Activated CD8-positive, alpha-beta memory T cell treated with anti-CD3 and anti-CD28 coated beads for 48 hours (primary cell): ENCODE measurements around the gene NSD2.
"Not testable (repeated sequence)": the region's sequence is repeated elsewhere in the genome, so short reads cannot be mapped to it uniquely, and the experiment has no call there.

ENCODE experiments used
- DNase-seq, 3 experiments: peaks; one replicate each; pipeline ENCODE4 v3.0.0-alpha.2; 2020; ENCODE audit warnings: low read depth in 2 of 3, low spot score in 2 of 3

The NSD2 gene

DNA sequence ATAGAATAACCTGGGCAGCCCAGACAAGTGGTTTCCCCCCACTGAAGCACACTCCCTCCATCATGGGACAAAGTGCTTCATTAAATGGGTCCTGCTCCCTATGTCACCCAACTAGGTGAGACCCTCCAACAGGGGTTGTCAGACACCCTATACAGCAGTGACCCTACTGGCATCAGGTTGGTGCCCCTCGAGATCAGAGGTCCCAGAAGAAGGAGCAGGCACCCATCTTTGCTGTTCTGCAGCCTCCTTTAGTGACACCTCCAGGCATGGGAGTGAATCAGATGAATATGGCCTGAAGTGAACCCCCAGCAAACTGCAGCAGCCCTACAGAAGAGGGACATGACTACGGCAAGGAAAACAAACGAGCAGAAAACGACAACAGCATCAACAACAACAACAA lies 126.5 kb downstream of the NSD2 start:
- DNase-seq, result no peak

DNA sequence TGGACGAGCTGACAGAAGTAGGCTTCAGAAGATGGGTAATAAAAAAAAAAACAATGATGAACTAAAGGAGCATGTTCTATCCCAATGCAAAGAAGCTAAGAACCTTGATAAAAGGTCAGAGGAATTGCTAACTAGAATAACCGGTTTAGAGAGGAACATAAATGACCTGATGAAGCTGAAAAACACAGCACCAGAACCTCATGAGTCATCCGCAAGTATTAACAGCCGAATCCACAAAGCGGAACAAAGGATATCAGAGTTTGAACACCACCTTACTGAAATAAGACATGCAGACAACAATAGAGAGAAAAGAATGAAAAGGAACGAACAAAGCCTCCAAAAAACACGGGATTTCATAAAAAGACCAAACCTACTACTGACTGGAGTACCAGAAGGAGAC lies 127.1 kb downstream of the NSD2 start:
- no peak for DNase-seq

- DNase-seq, result not testable (repeated sequence)
Measured at GRCh38 chr4:1999308-1999707, 128.1 kb downstream of the NSD2 start.

GRCh38 chr4:2003361-2003760 lies 132.2 kb downstream of the NSD2 start:
- not testable (repeated sequence) for DNase-seq

DNA sequence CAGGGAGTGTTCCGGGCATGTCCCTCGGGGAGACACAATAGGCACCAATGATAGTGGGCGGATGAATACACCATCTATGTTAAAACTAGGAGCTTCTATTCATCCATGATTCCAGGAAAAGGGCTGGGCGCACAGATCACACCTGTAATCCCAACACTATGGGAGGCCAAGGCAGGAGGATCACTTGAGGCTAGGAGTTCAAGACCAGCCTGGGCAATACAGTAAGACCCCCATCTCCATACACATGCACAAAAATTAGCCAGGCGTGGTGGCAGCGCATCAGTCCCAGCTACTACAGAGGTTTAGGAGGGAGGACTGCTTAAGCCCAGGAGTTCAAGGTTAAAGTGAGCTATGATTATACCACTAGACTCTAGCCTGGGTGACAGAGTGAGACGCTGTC lies 135.2 kb downstream of the NSD2 start:
- no peak for DNase-seq

DNA sequence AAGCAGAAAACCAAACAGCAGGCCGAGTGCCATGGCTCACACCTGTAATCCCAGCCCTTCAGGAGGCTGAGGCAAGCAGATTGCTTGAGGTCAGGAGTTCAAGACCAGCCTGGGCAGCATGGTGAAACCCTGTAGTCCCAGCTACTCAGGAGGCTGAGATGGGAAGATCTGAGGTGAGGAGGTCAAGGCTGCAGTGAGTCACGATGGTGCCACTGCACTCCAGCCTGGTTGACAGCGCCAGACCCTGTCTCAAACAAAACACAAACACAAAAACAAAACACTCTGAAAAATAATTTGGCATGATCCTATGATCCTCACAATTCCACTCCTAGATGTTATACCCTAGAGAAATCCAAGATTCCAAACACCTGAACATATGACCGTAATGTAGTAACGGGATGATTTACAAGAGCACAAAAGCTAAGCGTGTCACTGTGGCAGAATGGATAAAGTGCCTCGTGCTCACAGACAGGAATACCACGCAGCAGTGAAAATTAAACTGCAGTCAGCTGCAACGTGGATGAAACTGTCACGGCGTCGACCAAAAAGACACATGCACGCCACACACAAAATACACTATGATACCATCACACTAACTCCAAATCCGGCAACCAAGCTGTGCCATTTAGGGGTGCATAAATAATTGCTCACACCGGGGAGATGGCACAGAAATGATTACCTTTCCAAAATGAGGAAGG lies 135.9 kb downstream of the NSD2 start:
- DNase-seq, result no peak

- no peak for DNase-seq
Measured at GRCh38 chr4:2007804-2008670, 136.8 kb downstream of the NSD2 start.

DNA sequence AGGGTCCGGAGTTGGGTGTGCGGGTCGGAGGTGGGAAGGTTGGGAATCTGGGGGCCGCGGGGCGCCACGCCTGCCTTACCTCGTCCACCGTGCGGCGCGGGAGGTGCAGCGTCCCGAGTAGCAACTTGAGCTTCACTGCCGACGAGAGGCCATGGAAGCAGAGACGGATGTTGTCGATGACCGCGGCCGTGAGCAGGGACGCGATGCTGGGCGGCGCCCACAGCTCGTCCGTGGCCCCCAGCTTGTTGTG lies 137.4 kb downstream of the NSD2 start:
- no peak for DNase-seq

DNA sequence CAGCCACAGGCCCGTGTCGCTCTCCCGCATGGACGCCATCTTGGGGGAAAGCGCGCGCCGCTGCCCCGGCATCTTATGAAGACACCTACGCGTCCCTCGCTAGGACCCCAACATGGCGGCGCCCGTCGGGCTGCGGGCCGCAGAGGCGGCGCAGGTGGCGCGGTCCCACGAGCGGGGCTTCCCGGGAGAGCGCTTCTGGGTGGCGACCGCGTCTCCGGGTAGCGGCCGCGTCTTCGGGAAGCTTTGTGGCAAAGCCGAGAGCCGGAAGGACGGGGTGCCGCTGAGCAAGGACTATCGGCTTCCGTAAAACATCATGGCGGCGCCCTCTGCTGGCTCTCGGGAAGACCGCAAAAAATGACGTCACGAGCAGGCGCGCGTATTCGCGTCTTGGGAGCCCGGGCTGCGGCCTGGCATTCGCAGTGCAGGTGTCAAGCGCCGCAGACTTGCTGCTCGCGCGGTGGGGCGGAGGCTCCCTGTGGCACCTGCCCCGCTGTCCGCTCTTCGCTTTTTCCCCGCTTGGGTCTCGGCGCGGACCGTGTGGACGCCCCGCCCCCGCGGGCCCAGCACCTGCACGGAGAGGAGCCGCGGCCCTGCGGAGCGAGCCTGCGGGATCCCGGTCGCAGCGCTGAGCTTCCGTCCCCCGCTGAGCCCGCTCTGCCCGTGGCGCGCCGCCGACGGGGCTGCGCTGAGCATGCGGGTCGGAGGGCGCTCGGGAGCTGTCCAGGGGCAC lies 137.9 kb downstream of the NSD2 start, which contains the start of gene NELFA:
TSS of gene NELFA (minus strand) at position 54 of the 730 bp plus-strand sequence. CDS start at position 39, 15 bp downstream.
- DNase-seq, result peak; percentile 81 to 96 (median 96)

DNA sequence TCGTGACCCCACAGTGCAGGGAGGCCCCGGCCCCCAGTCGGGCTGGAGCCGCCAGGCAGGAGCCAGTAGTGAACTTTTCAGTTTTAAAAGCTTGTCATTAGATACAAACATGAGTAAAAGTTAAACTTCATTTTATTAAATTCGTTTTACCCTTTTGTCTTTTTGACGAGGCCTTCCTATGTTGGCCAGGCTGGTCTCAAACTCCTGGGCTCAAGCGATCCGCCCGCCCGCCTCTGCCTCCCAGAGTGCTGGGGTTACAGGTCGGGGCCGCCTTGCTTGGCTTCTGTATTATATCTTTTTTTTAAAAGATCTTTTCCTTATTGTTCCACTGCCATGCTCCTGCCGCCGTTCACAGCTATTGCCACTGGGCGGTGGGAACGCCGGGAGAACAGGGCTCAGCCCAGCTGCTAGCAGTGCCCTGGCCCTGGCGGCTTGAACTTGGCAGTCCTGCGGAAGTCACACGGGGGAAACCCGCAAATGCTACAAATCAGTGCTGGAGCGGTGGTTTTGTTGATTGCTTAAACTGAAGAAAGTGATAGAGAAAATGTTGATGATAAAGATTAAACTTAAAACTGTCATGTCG lies 138.5 kb downstream of the NSD2 start:
- DNase-seq, result peak in 1 of 3 experiments; percentile 30

DNA sequence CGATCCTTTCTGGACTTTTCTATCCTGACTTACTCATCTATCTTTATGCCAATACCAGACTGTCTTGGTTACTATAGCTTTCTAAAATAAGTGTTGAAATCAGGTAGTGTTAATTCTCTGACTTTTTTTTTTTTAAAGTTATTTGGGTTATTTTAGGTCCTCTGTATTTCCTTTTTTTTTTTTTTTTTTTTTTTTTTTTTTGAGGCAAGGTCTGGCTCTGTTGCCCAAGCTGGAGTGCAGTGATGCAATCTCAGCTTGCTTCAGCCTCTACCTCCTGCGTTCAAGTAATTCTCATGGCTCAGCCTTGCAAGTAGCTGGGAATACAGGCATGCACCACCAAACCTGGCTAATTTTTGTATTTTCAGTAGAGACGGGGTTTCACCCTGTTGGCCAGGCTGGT lies 140.4 kb downstream of the NSD2 start:
- DNase-seq, result no peak

DNA sequence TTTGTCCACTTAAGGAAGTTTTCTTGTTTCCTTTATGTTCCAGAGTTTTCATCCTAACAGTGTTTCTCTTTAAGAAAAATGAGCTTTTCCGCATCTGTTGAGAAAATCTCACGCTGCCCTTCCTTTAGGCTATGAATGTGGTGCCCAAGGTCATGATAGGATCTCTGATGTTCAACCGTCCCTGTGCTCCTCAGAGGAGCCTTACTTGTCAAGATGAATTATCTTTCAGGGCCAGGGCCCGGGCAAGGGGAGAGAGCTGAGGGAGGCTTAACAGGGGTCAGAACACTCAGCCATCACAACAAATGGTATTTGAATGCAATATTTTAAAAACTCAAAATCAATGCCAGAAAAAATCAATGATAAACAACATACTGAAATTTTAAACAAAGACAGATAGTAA lies 143.8 kb downstream of the NSD2 start:
- no peak for DNase-seq

DNA sequence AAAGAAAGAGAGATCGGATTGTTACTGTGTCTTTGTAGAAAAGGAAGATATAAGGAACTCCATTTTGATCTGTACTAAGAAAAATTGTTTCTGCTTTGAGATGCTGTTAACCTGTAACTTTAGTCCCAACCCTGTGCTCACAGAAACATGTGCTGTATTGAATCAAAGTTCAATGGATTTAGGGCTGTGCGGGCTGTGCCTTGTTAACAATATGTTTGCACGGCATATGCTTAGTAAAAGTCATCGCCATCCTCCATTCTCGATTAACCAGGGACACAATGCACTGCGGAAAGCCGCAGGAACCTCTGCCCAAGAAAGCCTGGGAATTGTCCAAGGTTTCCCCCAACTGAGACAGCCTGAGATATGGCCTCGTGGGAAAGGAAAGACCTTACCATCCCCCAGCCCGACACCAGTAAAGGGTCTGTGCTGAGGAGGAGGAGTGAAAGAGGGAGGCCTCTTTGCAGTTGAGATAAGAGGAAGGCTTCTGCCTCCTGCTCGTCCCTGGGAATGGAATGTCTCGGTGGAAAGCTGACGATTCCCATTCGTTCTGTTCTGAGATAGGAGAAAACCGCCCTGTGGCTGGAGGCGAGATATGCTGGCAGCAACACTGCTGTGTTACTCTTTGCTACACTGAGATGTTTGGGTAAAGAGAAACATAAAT lies 150.3 kb downstream of the NSD2 start:
- not testable (repeated sequence) for DNase-seq

GRCh38 chr4:2024683-2025082 lies 153.5 kb downstream of the NSD2 start:
- no peak for DNase-seq

DNA sequence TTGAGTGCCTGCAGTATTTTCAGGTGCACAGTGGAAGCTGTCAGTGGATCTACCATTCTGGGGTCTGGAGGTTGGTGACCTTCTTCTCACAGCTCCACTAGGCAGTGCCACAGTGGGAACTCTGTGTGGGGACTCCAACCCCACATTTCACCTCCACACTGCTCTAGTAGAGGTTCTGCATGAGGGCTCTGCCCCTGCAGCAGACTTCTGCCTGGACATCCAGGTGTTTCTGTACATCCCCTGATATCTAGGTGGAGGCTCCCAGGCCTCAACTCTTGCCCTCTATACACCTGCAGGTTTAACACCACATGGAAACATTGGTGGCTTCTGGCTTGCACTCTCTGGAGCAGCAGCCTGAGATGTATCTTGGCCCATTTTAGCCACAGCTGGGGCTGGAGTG lies 154.6 kb downstream of the NSD2 start:
- no peak for DNase-seq

DNA sequence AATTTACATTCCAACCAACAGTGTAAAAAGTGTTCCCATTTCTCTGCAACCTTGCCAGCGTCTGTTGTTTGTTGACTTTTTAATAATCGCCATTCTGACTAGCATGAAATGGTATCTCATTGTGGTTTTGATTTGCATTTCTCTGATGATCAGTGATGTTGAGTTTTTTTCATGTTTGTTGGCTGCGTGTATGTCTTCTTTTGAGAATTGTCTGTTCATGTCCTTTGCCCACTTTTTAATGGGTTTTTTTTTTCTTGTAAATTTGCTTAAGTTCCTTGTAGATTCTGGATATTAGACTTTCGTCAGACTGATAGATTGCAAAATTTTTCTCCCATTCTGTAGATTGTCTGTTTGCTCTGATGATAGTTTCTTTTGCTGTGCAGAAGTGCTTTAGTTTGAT lies 155.9 kb downstream of the NSD2 start:
- not testable (repeated sequence) for DNase-seq

DNA sequence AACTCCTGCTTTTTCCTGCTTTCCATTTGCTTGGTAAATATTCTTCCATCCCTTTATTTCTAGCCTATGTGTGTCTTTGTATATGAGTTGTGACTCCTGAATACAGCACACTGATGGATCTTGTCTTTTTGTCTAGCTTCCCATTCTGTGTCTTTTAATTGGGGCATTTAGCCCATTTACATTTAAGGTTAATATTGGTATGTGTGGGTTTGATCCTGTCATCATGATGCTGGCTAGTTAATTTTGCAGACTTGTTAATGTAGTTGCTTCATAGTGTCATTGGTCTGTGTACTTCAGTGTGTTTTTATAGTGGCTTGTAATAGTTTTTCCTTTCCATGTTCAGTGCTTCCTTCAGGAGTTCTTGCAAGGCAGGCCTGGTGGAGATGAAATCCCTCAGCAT lies 160.0 kb downstream of the NSD2 start:
- not testable (repeated sequence) for DNase-seq
